Suprapubic skin (tissue), 3 donors: ENCODE measurements around the gene DDX56.

Experiments
- POLR2A ChIP-seq, 2 donors: fragments of 450-650 bp; IDR thresholded peaks; one replicate each; pipeline ENCODE4 v1.6.1; 2017; ENCODE audit warnings: antibody characterized with exemption in 2 of 2, mild to moderate bottlenecking in 2 of 2, moderate library complexity in 2 of 2
- TF ChIP-seq, protein P1 (sequence below), 2 donors: fragments of 200-600 bp in 1 of 2; fragments of 450-650 bp in 1 of 2; sonication (generic) in 1 of 2; IDR thresholded peaks; one replicate each; pipeline ENCODE4 v1.5.1; 2016 to 2019; ENCODE audit warnings: antibody characterized with exemption in 2 of 2, mild to moderate bottlenecking in 1 of 2, moderate library complexity in 1 of 2

DNA sequence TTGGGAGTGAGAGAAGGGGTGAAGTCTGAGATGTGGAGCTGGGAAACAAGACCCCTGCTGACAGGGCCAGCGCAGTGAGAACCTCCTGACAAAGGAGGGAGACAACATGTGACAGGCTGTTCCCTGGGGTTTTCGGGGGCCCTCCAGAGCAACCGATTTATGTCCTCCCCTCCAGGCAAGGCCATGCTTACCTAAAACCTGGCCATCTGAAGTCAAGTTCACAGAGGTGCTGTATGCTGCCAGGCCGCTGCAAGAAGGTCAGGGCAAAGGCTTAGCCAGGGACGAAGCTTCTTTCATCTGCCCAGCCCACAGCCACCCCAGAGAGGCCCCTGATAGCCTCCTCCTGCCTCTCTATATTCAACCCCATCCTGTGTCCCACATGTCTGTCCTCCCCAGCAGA, 53.1 kb downstream of the DDX56 start:
- TF ChIP-seq, protein P1, sequence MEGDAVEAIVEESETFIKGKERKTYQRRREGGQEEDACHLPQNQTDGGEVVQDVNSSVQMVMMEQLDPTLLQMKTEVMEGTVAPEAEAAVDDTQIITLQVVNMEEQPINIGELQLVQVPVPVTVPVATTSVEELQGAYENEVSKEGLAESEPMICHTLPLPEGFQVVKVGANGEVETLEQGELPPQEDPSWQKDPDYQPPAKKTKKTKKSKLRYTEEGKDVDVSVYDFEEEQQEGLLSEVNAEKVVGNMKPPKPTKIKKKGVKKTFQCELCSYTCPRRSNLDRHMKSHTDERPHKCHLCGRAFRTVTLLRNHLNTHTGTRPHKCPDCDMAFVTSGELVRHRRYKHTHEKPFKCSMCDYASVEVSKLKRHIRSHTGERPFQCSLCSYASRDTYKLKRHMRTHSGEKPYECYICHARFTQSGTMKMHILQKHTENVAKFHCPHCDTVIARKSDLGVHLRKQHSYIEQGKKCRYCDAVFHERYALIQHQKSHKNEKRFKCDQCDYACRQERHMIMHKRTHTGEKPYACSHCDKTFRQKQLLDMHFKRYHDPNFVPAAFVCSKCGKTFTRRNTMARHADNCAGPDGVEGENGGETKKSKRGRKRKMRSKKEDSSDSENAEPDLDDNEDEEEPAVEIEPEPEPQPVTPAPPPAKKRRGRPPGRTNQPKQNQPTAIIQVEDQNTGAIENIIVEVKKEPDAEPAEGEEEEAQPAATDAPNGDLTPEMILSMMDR (IDR thresholded peaks at IDR 0.05) = no peak
- TF ChIP-seq POLR2A (IDR thresholded peaks at IDR 0.05) = no peak
